ENCODE data around the gene RNF113B. TPM values are rescaled to one million over a fixed set of nuclear protein-coding genes. Genes with fewer than 3 reads are reported as not detected.

Gene RNF113B
- total and polyA plus RNA-seq, 2 of the 13 experiments (the other 11 are each of a cell fraction or from before 2014, with no cell fraction given) = not detected

- peak; percentile 96 for TF ChIP-seq RARA (CRISPR knock-in tag; IDR thresholded peaks at IDR 0.05)
- TF ChIP-seq HOXA7 (CRISPR knock-in tag; IDR thresholded peaks at IDR 0.05) = no peak
- TF ChIP-seq ZNF33B (CRISPR knock-in tag; IDR thresholded peaks at IDR 0.05) = no peak
- no peak for TF ChIP-seq BATF2 (CRISPR knock-in tag; IDR thresholded peaks at IDR 0.05)
- TF ChIP-seq, protein P1, sequence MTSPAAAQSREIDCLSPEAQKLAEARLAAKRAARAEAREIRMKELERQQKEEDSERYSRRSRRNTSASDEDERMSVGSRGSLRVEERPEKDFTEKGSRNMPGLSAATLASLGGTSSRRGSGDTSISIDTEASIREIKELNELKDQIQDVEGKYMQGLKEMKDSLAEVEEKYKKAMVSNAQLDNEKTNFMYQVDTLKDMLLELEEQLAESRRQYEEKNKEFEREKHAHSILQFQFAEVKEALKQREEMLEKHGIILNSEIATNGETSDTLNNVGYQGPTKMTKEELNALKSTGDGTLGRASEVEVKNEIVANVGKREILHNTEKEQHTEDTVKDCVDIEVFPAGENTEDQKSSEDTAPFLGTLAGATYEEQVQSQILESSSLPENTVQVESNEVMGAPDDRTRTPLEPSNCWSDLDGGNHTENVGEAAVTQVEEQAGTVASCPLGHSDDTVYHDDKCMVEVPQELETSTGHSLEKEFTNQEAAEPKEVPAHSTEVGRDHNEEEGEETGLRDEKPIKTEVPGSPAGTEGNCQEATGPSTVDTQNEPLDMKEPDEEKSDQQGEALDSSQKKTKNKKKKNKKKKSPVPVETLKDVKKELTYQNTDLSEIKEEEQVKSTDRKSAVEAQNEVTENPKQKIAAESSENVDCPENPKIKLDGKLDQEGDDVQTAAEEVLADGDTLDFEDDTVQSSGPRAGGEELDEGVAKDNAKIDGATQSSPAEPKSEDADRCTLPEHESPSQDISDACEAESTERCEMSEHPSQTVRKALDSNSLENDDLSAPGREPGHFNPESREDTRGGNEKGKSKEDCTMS (CRISPR knock-in tag; conservative IDR thresholded peaks at IDR 0.05) = no peak
- TF ChIP-seq MTF1 (CRISPR knock-in tag; IDR thresholded peaks at IDR 0.05) = no peak
- no peak for TF ChIP-seq FLYWCH1 (CRISPR knock-in tag; IDR thresholded peaks at IDR 0.05)
- peak; percentile 44 for TF ChIP-seq PHF5A (CRISPR knock-in tag; IDR thresholded peaks at IDR 0.05; ENCODE audit: low read depth, unreplicated experiment)
- no peak for TF ChIP-seq RNF219 (CRISPR knock-in tag; IDR thresholded peaks at IDR 0.05)
- peak; percentile 35; the same call in 1 of the 2 replicates for TF ChIP-seq MNT (IDR thresholded peaks at IDR 0.05)
- TF ChIP-seq KIAA2018 (CRISPR knock-in tag; IDR thresholded peaks at IDR 0.05; ENCODE audit: borderline replicate concordance) = no peak
- TF ChIP-seq SALL1 (CRISPR knock-in tag; IDR thresholded peaks at IDR 0.05) = peak; percentile 94
- TF ChIP-seq ZNF317 (CRISPR knock-in tag; IDR thresholded peaks at IDR 0.05) = no peak
Observed at GRCh38 chr13:98173431-98174152, 3.5 kb downstream of the RNF113B start (continued).
